ENCODE results near the gene USP47. TPM values are rescaled to one million over a fixed set of nuclear protein-coding genes. Genes with fewer than 3 reads are reported as not detected.

The USP47 gene
- polyA plus RNA-seq, 4 donors, result 14.6 to 56.6 (median 20.5) TPM

DNA sequence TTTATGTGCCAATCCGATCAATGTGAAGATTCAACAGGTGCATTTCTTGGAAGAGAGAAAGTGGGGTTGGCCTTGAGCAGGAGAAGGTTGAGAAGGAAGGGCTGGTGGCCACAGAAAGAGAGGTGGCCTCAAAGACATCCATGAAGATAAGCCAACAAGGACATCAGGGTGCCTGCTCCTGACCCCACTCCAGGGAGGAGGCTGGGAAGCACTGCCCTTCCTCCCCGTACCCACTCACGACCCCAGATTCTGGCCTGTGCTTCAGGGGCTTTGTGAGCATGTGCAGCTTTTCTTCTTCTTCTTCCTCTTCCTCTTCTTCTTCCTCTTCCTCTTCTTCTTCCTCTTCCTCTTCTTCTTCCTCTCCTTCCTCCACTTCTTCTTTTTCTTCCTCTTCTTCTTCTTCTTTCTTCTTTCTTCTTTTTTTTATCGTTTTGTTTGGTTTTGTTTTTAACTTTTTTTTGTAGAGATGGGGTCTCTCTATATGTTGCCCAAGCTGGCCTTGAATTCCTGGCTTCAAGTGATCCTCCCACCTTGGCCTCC lies 136.4 kb downstream of the USP47 start:
- no peak for DNase-seq
- Histone ChIP-seq H3K4me1 (ENCODE audit: control insufficient read depth in 3 of 3, insufficient read depth in 2 of 3, low read depth in 1 of 3, low read length in 2 of 3) (peaks cover 0 to 23% (median 3%) of the 10 kb centered on the region in 3 donors), H3K4me3 (ENCODE audit: low read depth in 1 of 3, low read length in 3 of 3) (no peak overlapping the region), H3K36me3 (ENCODE audit: control insufficient read depth in 3 of 3, insufficient read depth in 2 of 3, low read depth in 1 of 3, low read length in 3 of 3) (no peaks in the 10 kb centered on the region), H3K27me3 (ENCODE audit: control insufficient read depth in 3 of 3, insufficient read depth in 3 of 3, low read length in 3 of 3) (no peaks in the 10 kb centered on the region), H3K27ac (ENCODE audit: low read depth in 1 of 3, low read length in 2 of 3) (no peak overlapping the region), H3K9me3 (ENCODE audit: control insufficient read depth in 2 of 2, insufficient read depth in 1 of 2, low read depth in 1 of 2, low read length in 1 of 2) (peaks cover 0 to 8% of the 10 kb centered on the region in 2 donors)
- no peak for FAIRE-seq
- 86 to 91% (median 88%) methylated on average over 4 of the region's 4 CpGs for WGBS, 3 donors

DNA sequence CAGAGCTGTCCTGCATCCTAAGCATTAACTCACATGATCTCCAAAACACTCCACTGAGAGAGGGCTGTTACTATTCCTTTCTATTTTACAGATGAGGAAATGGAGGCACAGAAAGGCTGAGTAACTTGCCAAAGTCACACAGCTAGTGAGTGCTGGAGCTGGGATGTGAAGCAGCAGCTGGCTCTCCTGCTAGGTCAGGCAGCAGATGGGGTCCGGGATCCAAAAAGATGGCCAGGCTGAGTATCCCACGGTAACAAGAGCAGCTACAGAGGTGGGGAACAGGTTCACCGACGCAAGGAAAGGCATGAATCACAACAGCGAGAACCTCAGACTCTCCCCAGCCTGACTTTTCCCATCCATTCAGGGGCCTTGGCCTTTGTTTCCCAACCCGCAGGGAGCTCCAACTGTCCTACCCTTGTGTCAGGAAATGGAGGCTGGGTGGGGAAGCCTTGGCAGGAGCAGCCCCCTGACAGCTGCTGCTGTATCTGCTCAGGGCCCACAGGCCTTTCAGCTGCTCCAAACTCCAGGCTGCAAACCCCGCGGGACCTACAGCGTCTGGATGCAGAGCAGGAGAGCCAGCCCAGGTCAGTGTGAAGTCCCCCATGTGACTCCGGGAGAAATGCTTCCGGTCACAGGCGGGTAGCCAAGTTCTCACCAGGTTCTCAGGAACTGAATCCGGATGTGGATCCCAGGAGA lies 137.2 kb downstream of the USP47 start:
- Histone ChIP-seq H3K9me3 (ENCODE audit: control insufficient read depth in 2 of 2, insufficient read depth in 1 of 2, low read depth in 1 of 2, low read length in 1 of 2) (peaks cover 0 to 8% of the 10 kb centered on the region in 2 donors), H3K27me3 (ENCODE audit: control insufficient read depth in 3 of 3, insufficient read depth in 3 of 3, low read length in 3 of 3) (no peaks in the 10 kb centered on the region), H3K36me3 (ENCODE audit: control insufficient read depth in 3 of 3, insufficient read depth in 2 of 3, low read depth in 1 of 3, low read length in 3 of 3) (no peaks in the 10 kb centered on the region), H3K4me1 (ENCODE audit: control insufficient read depth in 3 of 3, insufficient read depth in 2 of 3, low read depth in 1 of 3, low read length in 2 of 3) (peaks cover 0 to 22% (median 0%) of the 10 kb centered on the region in 3 donors), H3K4me3 (ENCODE audit: low read depth in 1 of 3, low read length in 3 of 3) (no peak overlapping the region), H3K27ac (ENCODE audit: low read depth in 1 of 3, low read length in 2 of 3) (peak overlapping the region in 2 of 3 donors; percentile 45 to 55)
- FAIRE-seq (no peak), DNase-seq (peak in 1 of 2 donors; percentile 19)
- 55 to 75% (median 74%) methylated on average over 13 of the region's 13 CpGs for WGBS, 3 donors

DNA sequence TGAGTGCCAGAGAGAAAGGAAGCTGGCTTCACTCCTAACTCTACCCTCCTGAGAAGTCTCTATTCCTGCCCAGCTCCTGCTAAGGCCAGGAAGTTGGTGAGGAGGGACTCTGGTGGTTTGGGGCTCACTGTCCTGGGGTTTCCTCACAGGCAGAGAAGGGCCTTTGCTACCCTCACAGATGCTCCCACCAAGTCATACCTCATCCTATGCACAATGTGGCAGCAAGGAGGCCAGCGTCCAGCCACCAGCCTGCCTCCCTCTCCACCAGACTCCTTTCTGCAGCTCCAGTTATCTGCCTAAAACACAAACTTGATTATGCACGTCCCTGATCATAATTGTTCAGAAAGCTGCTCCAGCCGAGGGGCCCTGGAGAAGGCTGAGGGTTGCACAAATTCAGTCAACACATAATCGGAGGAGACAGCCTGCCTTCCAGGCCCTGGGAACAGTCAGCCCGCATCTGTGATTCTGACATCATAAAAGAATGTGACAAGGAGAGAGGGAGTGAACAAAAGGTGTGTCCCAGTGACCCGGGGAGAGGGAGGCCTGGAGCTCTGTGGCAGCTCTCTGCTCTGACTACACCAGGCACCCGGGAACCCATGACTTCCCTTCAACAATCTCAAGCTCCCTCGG lies 137.8 kb downstream of the USP47 start:
- DNase-seq (peak; percentile 39 to 56), FAIRE-seq (no peak)
- H3K36me3 ChIP-seq (ENCODE audit: control insufficient read depth in 3 of 3, insufficient read depth in 2 of 3, low read depth in 1 of 3, low read length in 3 of 3), result no peaks in the 10 kb centered on the region
- peaks cover 0 to 22% (median 0%) of the 10 kb centered on the region in 3 donors for H3K4me1 ChIP-seq (ENCODE audit: control insufficient read depth in 3 of 3, insufficient read depth in 2 of 3, low read depth in 1 of 3, low read length in 2 of 3)
- H3K9me3 ChIP-seq (ENCODE audit: control insufficient read depth in 2 of 2, insufficient read depth in 1 of 2, low read depth in 1 of 2, low read length in 1 of 2), result peaks cover 0 to 8% of the 10 kb centered on the region in 2 donors
- H3K27me3 ChIP-seq (ENCODE audit: control insufficient read depth in 3 of 3, insufficient read depth in 3 of 3, low read length in 3 of 3), result no peaks in the 10 kb centered on the region
- WGBS, 3 donors, result 33 to 61% (median 46%) methylated on average over 8 of the region's 8 CpGs
- H3K4me3 ChIP-seq (ENCODE audit: low read depth in 1 of 3, low read length in 3 of 3), result no peak overlapping the region
- H3K27ac ChIP-seq (ENCODE audit: low read depth in 1 of 3, low read length in 2 of 3), result peak overlapping the region in 2 of 3 donors; percentile 45 to 55

DNA sequence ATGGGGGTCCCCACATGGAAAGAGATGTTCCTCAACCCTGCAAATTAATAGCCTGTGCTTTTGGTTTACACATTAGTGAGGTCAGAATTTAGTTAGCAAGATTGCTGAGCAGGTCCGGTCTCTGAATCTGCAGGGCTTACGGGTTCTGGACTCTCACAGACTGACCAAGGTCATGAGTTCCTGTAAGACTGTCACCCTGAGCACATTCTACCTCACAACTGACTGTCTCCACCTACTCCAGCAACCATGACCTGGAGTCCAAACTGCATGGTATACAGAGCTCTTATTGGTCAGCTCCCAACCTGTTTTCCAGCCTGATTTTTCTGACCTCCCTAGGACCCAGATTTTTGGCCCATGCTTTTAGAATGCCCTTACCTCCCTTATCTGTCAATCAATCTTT lies 138.4 kb downstream of the USP47 start:
- Histone ChIP-seq H3K4me1 (ENCODE audit: control insufficient read depth in 3 of 3, insufficient read depth in 2 of 3, low read depth in 1 of 3, low read length in 2 of 3) (peaks cover 0 to 22% (median 0%) of the 10 kb centered on the region in 3 donors), H3K27ac (ENCODE audit: low read depth in 1 of 3, low read length in 2 of 3) (peak overlapping the region in 1 of 3 donors; percentile 55), H3K9me3 (ENCODE audit: control insufficient read depth in 2 of 2, insufficient read depth in 1 of 2, low read depth in 1 of 2, low read length in 1 of 2) (peaks cover 0 to 8% of the 10 kb centered on the region in 2 donors), H3K36me3 (ENCODE audit: control insufficient read depth in 3 of 3, insufficient read depth in 2 of 3, low read depth in 1 of 3, low read length in 3 of 3) (no peaks in the 10 kb centered on the region), H3K27me3 (ENCODE audit: control insufficient read depth in 3 of 3, insufficient read depth in 3 of 3, low read length in 3 of 3) (no peaks in the 10 kb centered on the region), H3K4me3 (ENCODE audit: low read depth in 1 of 3, low read length in 3 of 3) (no peak overlapping the region)
- 81 to 93% (median 87%) methylated on average over 2 of the region's 2 CpGs for WGBS, 3 donors
- FAIRE-seq (no peak), DNase-seq (peak; percentile 17 to 28)

DNA sequence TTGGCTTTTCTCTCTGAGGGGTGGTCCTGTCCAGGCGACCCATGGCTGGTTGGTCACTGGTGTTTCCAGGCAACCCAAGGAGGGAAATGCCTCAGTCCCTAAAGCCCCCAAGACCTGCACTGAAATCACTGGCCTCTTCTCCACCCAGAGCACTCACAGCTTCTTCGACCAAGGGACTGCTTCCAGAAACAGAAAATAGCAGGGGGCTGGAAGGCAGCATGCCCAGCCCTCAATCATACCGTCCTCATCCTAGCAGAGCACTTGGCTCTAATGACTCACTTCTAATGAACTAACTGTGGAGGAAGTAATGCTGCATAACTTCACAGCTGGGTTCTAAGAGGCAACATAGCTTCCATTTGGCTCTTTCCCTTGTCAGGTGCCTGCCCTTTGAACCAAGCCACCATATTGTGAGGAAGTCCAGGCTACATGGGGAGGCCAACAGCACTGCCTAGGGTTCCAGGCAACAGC lies 139.1 kb downstream of the USP47 start:
- no peaks in the 10 kb centered on the region for H3K27me3 ChIP-seq (ENCODE audit: control insufficient read depth in 3 of 3, insufficient read depth in 3 of 3, low read length in 3 of 3)
- H3K9me3 ChIP-seq (ENCODE audit: control insufficient read depth in 2 of 2, insufficient read depth in 1 of 2, low read depth in 1 of 2, low read length in 1 of 2), result peaks cover 0 to 8% of the 10 kb centered on the region in 2 donors
- no peak overlapping the region for H3K27ac ChIP-seq (ENCODE audit: low read depth in 1 of 3, low read length in 2 of 3)
- peaks cover 0 to 21% (median 0%) of the 10 kb centered on the region in 3 donors for H3K4me1 ChIP-seq (ENCODE audit: control insufficient read depth in 3 of 3, insufficient read depth in 2 of 3, low read depth in 1 of 3, low read length in 2 of 3)
- DNase-seq (no peak), FAIRE-seq (no peak)
- WGBS, 3 donors, result 81 to 94% (median 84%) methylated on average over 3 of the region's 3 CpGs
- no peaks in the 10 kb centered on the region for H3K36me3 ChIP-seq (ENCODE audit: control insufficient read depth in 3 of 3, insufficient read depth in 2 of 3, low read depth in 1 of 3, low read length in 3 of 3)
- H3K4me3 ChIP-seq (ENCODE audit: low read depth in 1 of 3, low read length in 3 of 3), result no peak overlapping the region

DNA sequence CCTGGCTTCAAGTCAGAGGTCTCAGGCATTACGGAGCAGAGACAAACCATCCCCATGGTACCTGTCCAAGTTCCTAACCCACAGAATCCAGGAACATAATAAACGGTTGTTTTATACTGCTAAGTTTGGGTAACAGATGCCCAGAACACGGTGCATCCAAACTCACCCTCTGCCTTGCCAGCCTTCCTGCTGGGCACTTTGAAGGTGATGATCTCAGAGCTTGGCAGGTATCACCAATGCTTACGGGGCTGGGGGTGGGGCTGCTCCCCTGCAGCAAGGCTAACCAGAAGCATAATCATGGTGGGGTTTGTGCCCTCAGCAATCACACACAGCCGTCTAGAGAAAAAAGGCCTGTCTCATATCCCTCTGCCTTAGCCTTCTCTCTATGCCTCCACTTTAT lies 139.6 kb downstream of the USP47 start:
- Histone ChIP-seq H3K4me1 (ENCODE audit: control insufficient read depth in 3 of 3, insufficient read depth in 2 of 3, low read depth in 1 of 3, low read length in 2 of 3) (peaks cover 0 to 16% (median 0%) of the 10 kb centered on the region in 3 donors), H3K27ac (ENCODE audit: low read depth in 1 of 3, low read length in 2 of 3) (no peak overlapping the region), H3K4me3 (ENCODE audit: low read depth in 1 of 3, low read length in 3 of 3) (no peak overlapping the region), H3K27me3 (ENCODE audit: control insufficient read depth in 3 of 3, insufficient read depth in 3 of 3, low read length in 3 of 3) (no peaks in the 10 kb centered on the region), H3K9me3 (ENCODE audit: control insufficient read depth in 2 of 2, insufficient read depth in 1 of 2, low read depth in 1 of 2, low read length in 1 of 2) (peaks cover 0 to 8% of the 10 kb centered on the region in 2 donors), H3K36me3 (ENCODE audit: control insufficient read depth in 3 of 3, insufficient read depth in 2 of 3, low read depth in 1 of 3, low read length in 3 of 3) (no peaks in the 10 kb centered on the region)
- no peak for DNase-seq
- WGBS, 3 donors, result 89 to 94% (median 91%) methylated on average over 5 of the region's 5 CpGs
- FAIRE-seq, result no peak

DNA sequence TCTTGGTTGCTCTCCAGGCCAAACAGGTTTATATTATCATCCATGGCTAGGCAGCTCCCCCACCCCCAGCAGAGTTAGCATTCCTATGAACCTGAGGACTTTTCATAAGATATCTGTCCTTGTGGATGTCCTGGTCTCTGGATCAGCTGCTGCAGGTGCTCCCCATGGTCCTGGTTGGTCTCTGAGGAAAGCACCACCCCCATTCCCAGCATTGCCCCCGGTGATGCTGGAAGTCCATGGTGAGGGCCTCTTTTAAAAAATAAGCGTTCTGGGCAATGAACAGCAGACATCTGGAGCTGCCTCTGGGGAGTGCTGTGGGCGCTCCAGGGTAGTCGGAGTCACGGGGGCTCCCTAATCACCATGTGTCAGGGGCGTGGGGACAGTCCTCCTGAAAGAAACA lies 140.1 kb downstream of the USP47 start:
- no peaks in the 10 kb centered on the region for H3K27me3 ChIP-seq (ENCODE audit: control insufficient read depth in 3 of 3, insufficient read depth in 3 of 3, low read length in 3 of 3)
- H3K9me3 ChIP-seq (ENCODE audit: control insufficient read depth in 2 of 2, insufficient read depth in 1 of 2, low read depth in 1 of 2, low read length in 1 of 2), result peaks cover 0 to 8% of the 10 kb centered on the region in 2 donors
- H3K4me3 ChIP-seq (ENCODE audit: low read depth in 1 of 3, low read length in 3 of 3), result no peak overlapping the region
- H3K36me3 ChIP-seq (ENCODE audit: control insufficient read depth in 3 of 3, insufficient read depth in 2 of 3, low read depth in 1 of 3, low read length in 3 of 3), result no peaks in the 10 kb centered on the region
- FAIRE-seq (no peak), DNase-seq (no peak)
- peaks cover 0 to 11% (median 0%) of the 10 kb centered on the region in 3 donors for H3K4me1 ChIP-seq (ENCODE audit: control insufficient read depth in 3 of 3, insufficient read depth in 2 of 3, low read depth in 1 of 3, low read length in 2 of 3)
- H3K27ac ChIP-seq (ENCODE audit: low read depth in 1 of 3, low read length in 2 of 3), result no peak overlapping the region
- WGBS, 3 donors, result 84 to 91% (median 87%) methylated on average over 6 of the region's 6 CpGs

DNA sequence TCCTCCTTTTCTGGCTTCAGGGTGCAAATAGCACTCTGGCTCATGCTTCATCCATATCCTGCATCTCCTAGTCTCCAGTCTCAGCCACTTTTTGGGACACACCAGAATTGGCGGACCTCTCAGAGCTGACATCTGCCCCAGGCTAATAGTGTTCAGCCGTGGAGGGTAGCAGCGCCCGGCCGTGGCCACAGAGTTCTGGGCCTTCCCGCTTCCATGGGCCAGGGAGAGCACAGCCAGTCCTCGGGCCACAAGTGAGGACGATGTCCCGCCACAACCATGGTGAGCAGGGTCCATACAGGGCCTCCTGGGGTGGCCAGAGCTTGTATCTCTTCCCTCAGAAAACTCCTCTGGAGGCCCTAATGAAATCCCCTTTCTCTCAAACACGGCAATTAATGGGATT lies 140.7 kb downstream of the USP47 start:
- Histone ChIP-seq H3K27me3 (ENCODE audit: control insufficient read depth in 3 of 3, insufficient read depth in 3 of 3, low read length in 3 of 3) (no peaks in the 10 kb centered on the region), H3K4me1 (ENCODE audit: control insufficient read depth in 3 of 3, insufficient read depth in 2 of 3, low read depth in 1 of 3, low read length in 2 of 3) (peaks cover 0 to 8% (median 0%) of the 10 kb centered on the region in 3 donors), H3K36me3 (ENCODE audit: control insufficient read depth in 3 of 3, insufficient read depth in 2 of 3, low read depth in 1 of 3, low read length in 3 of 3) (no peaks in the 10 kb centered on the region), H3K4me3 (ENCODE audit: low read depth in 1 of 3, low read length in 3 of 3) (no peak overlapping the region), H3K9me3 (ENCODE audit: control insufficient read depth in 2 of 2, insufficient read depth in 1 of 2, low read depth in 1 of 2, low read length in 1 of 2) (peaks cover 0 to 8% of the 10 kb centered on the region in 2 donors), H3K27ac (ENCODE audit: low read depth in 1 of 3, low read length in 2 of 3) (no peak overlapping the region)
- FAIRE-seq (no peak), DNase-seq (no peak)
- WGBS, 3 donors, result 93 to 97% (median 95%) methylated on average over 10 of the region's 10 CpGs

All from small intestine (tissue), 7 donors.